GM18499 (cell line): Measurements from ENCODE around the gene MTNR1A.

Experiments
- ATAC-seq: cut with Tn5 transposase; IDR thresholded peaks from one replicate; pipeline ENCODE4 v1.9.1; 2021; ENCODE audit warnings: moderate number of reproducible peaks; ENCODE audit not compliant: insufficient read depth, unreplicated experiment

MTNR1A gene

DNA sequence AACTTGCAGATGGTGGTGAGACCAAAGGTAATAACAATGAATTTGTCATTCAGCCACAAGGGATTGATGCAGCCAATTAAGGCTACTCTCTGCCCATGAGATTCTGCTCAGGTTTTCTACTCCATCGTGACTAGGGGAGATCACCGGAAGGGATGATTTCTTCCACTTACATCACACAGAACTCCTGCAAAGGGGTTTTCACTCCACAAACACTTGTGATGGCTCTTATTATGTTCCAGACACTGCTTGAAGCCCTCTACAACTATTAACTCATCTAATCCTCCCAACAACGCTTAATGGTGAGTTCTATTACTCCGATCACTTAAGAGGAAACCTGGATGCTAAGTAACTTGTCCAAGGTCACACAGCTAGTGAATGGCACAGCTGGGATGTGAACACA, 55.9 kb downstream of the MTNR1A start:
- ATAC-seq, result no peak

DNA sequence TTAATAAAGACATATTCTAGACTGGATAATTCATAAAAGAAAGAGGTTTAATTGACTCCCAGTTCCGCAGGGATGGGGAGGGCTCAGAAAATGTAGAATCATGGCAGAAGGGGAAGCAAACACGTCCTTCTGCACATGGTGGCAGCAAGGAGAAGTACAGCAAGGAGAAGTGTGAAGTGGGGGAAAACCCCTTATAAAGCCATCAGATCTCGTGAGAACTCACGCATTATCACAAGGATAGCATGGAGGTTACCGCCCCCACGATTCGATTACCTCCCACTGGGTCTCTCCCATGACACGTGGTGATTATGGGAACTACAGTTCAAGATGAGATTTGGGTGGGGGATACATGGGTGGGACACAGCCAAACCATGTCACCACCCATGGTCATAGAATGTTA, 58.3 kb downstream of the MTNR1A start:
- ATAC-seq, result no peak

DNA sequence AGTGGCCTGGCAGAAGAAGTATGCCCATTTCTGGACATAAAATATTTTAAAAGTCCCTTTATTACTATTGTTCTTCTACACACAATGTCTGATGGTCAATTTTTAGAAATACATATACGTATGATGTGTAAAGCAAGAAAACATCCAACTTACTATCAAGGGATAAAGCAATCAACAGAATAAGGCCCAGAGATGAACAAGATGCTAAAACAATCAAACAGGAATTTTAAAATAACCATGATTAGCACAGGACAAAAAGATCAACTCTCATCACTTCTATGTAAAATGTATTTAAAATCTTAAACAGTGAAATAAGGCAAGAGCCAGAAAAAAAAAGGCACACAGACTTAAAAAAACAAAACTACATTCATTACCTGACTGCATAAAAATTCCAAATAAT, 60.9 kb downstream of the MTNR1A start:
- ATAC-seq, result no peak

DNA sequence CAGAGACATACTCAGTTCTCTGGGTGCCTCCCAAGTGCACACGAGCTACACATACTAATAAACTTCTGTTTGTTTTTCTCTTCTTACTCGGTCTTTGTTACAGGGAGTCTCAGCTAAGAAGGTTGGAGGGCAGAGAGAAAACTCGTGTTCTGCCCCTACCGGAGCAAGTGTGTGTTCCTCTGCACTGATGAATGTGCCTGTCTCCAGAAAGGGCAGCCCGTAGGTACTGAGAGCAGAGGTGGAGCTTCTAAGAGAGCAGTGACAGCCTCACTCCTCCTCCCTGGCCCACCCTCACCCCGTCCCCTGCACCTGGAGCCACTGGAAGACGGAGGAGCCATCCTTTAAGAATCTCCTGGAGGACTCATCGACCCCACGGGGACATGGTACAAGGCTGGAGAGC, 67.6 kb downstream of the MTNR1A start:
- ATAC-seq, result no peak

DNA sequence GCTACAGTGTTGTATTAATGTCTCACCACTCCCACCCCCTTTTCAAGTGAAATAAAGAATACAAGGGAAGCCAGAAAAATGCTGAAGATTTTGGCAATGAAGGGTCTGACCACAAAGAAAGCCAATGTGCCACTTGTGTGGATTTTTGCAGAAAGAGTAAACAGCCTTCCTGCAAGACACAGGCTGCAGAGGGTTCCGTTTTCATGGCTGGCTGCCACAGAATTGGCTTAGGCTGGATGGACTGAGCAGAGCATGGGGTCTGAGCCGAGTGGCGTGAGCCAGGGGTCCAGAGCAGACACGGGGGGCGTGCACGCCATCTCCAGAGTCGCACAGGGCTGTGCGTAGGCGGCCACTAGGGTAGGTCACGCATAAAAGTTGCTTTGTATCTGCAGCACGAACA, 69.2 kb downstream of the MTNR1A start:
- no peak for ATAC-seq

DNA sequence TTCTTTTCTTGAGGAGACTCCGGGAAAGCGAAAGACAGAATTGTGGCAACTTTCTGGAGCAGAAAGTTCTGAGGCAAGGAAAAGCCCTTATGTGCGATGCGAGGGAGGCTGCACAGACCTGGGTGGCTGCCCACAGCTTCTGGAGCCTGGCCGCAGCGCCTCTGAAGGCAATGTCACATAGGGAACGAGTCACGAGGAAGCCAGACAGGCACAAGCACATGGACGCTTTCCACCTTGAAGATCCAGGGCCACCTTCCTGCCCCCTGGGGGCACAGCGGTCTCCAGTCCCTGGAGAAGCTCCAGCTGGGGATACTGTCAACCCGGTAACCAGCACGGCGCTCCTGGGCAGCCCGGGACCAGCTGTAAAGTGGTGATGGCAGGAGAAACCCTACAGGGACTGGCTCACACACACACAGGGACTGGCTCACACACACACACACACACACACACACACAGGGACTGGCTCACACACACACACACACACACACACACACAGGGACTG, 69.8 kb downstream of the MTNR1A start:
- no peak for ATAC-seq

DNA sequence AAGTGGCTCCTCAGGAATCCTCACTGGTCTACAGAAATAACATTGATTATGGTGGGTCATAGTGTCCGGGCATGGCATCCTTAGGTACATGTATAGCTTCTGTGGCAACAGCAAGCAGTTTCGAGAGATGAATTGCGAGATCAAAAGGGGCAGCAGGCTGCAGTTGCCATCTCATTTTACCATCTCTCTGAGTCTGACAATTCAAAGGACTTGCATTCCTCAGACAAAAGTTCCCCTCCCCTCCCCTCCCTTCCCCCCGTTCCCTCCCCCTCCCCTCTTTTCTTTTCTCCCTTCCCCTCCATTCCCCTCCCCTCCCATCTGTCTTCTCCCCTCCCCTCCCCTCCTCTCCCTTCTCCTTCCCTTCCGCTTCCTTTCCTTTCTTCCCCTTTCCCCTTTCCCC, 70.2 kb downstream of the MTNR1A start:
- no peak for ATAC-seq

DNA sequence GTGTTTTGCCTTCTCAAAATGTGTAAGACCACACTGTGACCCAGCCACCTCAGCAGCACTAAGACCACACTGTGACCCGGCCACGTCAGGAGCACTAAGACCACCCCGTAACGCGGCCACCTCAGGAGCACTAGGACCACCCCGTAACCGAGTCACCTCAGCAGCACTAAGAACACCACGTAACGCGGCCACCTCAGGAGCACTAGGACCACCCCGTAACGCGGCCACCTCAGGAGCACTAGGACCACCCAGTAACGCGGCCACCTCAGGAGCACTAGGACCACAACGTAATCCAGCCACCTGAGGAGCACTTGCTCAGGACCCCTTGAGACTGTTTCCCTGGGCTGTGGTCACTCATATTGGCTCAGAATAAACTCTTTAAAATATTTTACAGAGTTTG, 71.7 kb downstream of the MTNR1A start:
- no peak for ATAC-seq
